Activated naive CD4-positive, alpha-beta T cell treated with anti-CD3 and anti-CD28 coated beads for 36 hours (primary cell): Measurements from ENCODE around the gene FAM120C. TPM values are rescaled to one million over a fixed set of nuclear protein-coding genes. Genes with fewer than 3 reads are reported as not detected.

Experiments
- CTCF ChIA-PET: fragments of 350-600 bp; sonication (Branson Sonifier 250); formaldehyde crosslinking; loops from one replicate; lab custom pipeline; 2021; ENCODE audit warnings: antibody characterized with exemption; lab: Charles Lee
- DNase-seq: peaks from one replicate; pipeline ENCODE4 v3.0.0-alpha.2; 2020
- H3K27ac Mint-ChIP-seq: one replicate; pipeline ENCODE4 v1.8.0; 2021; ENCODE audit warnings: mild to moderate bottlenecking, mixed read lengths
- H3K27me3 Mint-ChIP-seq: one replicate; pipeline ENCODE4 v1.8.0; 2021; ENCODE audit warnings: low read depth, mixed read lengths
- H3K36me3 Mint-ChIP-seq: one replicate; pipeline ENCODE4 v1.8.0; 2021; ENCODE audit warnings: low read depth, mixed read lengths
- H3K4me1 Mint-ChIP-seq: one replicate; pipeline ENCODE4 v1.8.0; 2021; ENCODE audit warnings: low read depth, mixed read lengths
- H3K4me3 Mint-ChIP-seq: one replicate; pipeline ENCODE4 v1.8.0; 2021; ENCODE audit warnings: mild to moderate bottlenecking, moderate library complexity, mixed read lengths
- H3K9me3 Mint-ChIP-seq: one replicate; pipeline ENCODE4 v1.8.0; 2021; ENCODE audit warnings: mixed read lengths
- intact Hi-C: fragments of 100-400 bp; cut with micrococcal nuclease; formaldehyde crosslinking; loops from one replicate; pipeline ENCODE4 v1.15.1; 2023
- total RNA-seq, 2 experiments: library from RNA; stranded (reverse); gene quantifications; one replicate each; pipeline ENCODE4 v1.2.3, GENCODE V29; 2021

The FAM120C gene
- 1 to 10 TPM; 4.3 to 5.9 TPM for total RNA-seq

DNA sequence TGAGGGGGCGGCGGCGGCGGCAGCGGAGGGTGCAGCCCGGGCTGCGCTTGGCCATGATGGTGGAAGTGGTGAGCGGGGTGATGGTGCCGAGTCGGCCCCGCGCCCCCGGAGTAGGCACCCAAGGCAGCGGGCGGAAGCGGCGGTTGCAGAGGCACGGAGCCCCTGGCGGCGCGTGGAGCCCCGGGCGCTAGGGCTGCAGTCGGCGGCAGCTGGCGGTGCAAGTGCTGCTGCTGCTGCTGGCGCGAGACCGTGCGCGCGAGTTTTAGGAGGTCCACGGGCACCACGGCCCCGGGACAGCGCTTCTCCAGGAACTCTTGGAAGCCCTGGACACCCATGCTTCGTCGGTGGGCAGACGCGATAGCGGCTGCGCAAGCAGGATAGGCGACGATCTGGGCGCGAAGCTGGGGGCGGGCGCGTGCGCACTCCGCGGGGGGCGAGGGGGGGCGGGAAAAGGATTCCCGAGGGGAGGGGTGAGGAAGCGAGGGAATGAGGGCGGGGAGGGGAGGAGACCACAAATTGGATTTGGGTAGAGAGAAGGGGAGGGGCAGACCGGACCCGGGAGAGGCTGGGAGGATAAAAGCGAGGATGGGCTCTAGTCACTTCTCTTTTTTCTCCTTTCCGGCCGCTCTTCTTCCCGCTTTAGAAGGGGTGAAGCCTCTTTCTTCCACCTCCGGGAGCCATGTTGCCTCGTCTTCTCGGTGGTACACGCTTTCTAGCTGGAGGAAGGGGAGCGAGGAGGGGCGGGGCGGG lies at the start of gene FAM120C:
FAM120C (minus strand) TSS at position 391 of the 750 bp plus-strand sequence; CDS start at position 335, 56 bp downstream.
- Mint-ChIP-seq H3K9me3 (no peaks in the 10 kb centered on the region), H3K27ac (peak within 1 kb of the TSS; percentile 84), H3K4me1 (peaks cover 38% of the 10 kb centered on the region), H3K4me3 (peak within 1 kb of the TSS; percentile 75), H3K27me3 (no peaks in the 10 kb centered on the region), H3K36me3 (peaks cover 20% of the 10 kb centered on the region)
- intact Hi-C loops, result loop anchor here (1.0 to 5.0 kb wide), 6 partner anchors 139 to 819 kb away; partner anchors contain the start of genes APEX2, GNL3L, PHF8 and TSR2
- CTCF ChIA-PET, result no interaction called here
- DNase-seq, result peak; percentile 66

- no peaks in the 10 kb centered on the region for H3K9me3 Mint-ChIP-seq
- H3K27ac Mint-ChIP-seq, result no peak overlapping the region
- H3K4me1 Mint-ChIP-seq, result no peaks in the 10 kb centered on the region
- CTCF ChIA-PET, result no interaction called here
- DNase-seq, result no peak
- H3K4me3 Mint-ChIP-seq, result no peak overlapping the region
- H3K27me3 Mint-ChIP-seq, result no peaks in the 10 kb centered on the region
- no peaks in the 10 kb centered on the region for H3K36me3 Mint-ChIP-seq
- intact Hi-C loops, result no loop called here
Observed at GRCh38 chrX:54230435-54231148, 47.5 kb upstream of the FAM120C start.

GRCh38 chrX:54223581-54223980 lies 40.5 kb upstream of the FAM120C start:
- CTCF ChIA-PET, result no interaction called here
- Mint-ChIP-seq H3K9me3 (no peaks in the 10 kb centered on the region), H3K27ac (no peak overlapping the region), H3K4me3 (no peak overlapping the region), H3K27me3 (no peaks in the 10 kb centered on the region), H3K4me1 (no peaks in the 10 kb centered on the region), H3K36me3 (no peaks in the 10 kb centered on the region)
- intact Hi-C loops, result no loop called here
- DNase-seq, result no peak

DNA sequence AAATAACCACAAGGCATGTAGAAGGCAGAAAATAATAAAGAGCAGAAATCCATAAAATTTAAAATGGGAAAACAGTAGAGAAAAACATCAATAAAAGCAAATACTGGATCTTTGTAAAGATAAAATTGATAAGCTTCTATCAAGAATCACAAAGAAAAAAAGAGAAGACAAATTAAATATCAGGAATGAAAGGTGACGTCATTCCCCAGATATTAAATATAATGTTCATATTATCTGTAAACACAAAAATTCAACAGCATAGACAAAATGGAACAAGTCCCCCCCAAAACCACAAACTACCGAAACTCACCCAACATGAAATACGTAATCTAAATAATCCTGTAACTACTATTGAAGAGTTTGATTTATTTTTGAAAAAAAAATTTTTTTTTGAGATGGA lies 30.5 kb upstream of the FAM120C start:
- CTCF ChIA-PET, result no interaction called here
- DNase-seq, result no peak

GRCh38 chrX:54208531-54208930 lies 25.5 kb upstream of the FAM120C start:
- Mint-ChIP-seq H3K27me3 (peaks cover 2% of the 10 kb centered on the region), H3K27ac (no peak overlapping the region), H3K36me3 (no peaks in the 10 kb centered on the region), H3K4me3 (no peak overlapping the region), H3K9me3 (no peaks in the 10 kb centered on the region), H3K4me1 (no peaks in the 10 kb centered on the region)
- DNase-seq, result no peak
- CTCF ChIA-PET, result no interaction called here
- intact Hi-C loops, result no loop called here

More for the DNA sequence above, 30.5 kb upstream of the FAM120C start:
- intact Hi-C loops, result no loop called here
- H3K9me3 Mint-ChIP-seq, result no peaks in the 10 kb centered on the region
- no peaks in the 10 kb centered on the region for H3K27me3 Mint-ChIP-seq
- H3K36me3 Mint-ChIP-seq, result no peaks in the 10 kb centered on the region
- H3K4me1 Mint-ChIP-seq, result no peaks in the 10 kb centered on the region
- no peak overlapping the region for H3K4me3 Mint-ChIP-seq
- H3K27ac Mint-ChIP-seq, result no peak overlapping the region

DNA sequence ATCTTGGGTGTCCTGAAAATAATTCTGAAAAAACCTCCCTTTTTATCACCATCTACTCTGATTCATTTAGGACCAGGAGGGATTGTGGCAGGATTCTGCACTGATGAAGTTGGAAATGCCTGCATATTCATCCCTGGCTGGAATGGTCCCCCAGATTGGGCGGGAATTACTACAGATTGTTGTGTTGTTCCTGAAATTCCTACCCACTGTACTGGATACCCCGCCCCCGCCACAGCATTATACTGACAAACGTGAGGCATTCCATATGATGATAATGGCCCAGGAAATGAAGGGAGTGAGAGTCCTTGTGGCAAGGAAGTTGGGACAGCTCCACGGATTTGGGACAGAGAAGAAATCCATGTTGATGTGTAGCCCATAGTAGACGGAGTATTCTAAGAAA lies 15.2 kb upstream of the FAM120C start:
- DNase-seq, result no peak
- Mint-ChIP-seq H3K4me1 (no peaks in the 10 kb centered on the region), H3K9me3 (no peaks in the 10 kb centered on the region), H3K27ac (no peak overlapping the region), H3K36me3 (no peaks in the 10 kb centered on the region), H3K27me3 (peaks cover 9% of the 10 kb centered on the region), H3K4me3 (no peak overlapping the region)
- intact Hi-C loops, result no loop called here
- CTCF ChIA-PET, result no interaction called here

DNA sequence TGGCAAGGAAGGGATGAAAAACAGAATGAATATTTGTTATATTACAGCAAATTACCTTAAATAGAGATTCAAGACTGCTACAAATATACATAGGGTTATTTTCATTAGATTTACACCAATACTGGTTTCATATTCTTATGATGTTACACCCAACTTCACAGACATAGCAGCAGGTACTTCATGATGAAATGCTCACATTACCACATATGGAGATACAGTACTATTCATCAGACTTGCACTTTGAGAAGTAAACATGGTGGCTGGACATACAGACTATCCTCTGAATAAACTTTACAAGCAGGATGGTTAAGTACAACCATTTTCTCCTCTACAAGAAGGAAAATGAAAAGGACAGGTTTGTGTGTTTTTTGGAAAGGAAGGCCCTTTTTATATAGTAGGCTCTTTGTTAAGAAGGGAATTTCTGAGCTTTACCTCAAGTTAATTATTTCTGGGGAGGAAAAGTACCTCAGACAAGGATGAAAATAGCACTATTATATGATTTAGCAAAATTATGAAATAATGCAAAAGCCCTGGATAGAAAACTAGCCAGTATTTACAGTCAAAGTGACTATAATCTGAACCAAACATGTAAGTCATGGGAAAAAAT lies 12.0 kb upstream of the FAM120C start:
- Mint-ChIP-seq H3K36me3 (no peaks in the 10 kb centered on the region), H3K4me3 (no peak overlapping the region), H3K4me1 (no peaks in the 10 kb centered on the region), H3K9me3 (no peaks in the 10 kb centered on the region), H3K27ac (no peak overlapping the region), H3K27me3 (peaks cover 4% of the 10 kb centered on the region)
- DNase-seq, result no peak
- intact Hi-C loops, result no loop called here
- CTCF ChIA-PET, result no interaction called here

GRCh38 chrX:54193085-54193821 lies 10.2 kb upstream of the FAM120C start:
- H3K27ac Mint-ChIP-seq, result no peak overlapping the region
- H3K27me3 Mint-ChIP-seq, result no peaks in the 10 kb centered on the region
- no peaks in the 10 kb centered on the region for H3K9me3 Mint-ChIP-seq
- no peak overlapping the region for H3K4me3 Mint-ChIP-seq
- intact Hi-C loops, result no loop called here
- H3K4me1 Mint-ChIP-seq, result no peaks in the 10 kb centered on the region
- no peak for DNase-seq
- CTCF ChIA-PET, result no interaction called here
- no peaks in the 10 kb centered on the region for H3K36me3 Mint-ChIP-seq

GRCh38 chrX:54184474-54184873 lies 1.4 kb upstream of the FAM120C start:
- Mint-ChIP-seq H3K36me3 (peaks cover 16% of the 10 kb centered on the region), H3K27me3 (no peaks in the 10 kb centered on the region), H3K4me1 (peaks cover 27% of the 10 kb centered on the region), H3K4me3 (no peak overlapping the region), H3K9me3 (no peaks in the 10 kb centered on the region), H3K27ac (no peak overlapping the region)
- CTCF ChIA-PET, result no interaction called here
- intact Hi-C loops, result loop anchor here (5.0 kb wide), 1 partner anchor 818 kb away; the partner anchor contains the start of gene APEX2
- no peak for DNase-seq

DNA sequence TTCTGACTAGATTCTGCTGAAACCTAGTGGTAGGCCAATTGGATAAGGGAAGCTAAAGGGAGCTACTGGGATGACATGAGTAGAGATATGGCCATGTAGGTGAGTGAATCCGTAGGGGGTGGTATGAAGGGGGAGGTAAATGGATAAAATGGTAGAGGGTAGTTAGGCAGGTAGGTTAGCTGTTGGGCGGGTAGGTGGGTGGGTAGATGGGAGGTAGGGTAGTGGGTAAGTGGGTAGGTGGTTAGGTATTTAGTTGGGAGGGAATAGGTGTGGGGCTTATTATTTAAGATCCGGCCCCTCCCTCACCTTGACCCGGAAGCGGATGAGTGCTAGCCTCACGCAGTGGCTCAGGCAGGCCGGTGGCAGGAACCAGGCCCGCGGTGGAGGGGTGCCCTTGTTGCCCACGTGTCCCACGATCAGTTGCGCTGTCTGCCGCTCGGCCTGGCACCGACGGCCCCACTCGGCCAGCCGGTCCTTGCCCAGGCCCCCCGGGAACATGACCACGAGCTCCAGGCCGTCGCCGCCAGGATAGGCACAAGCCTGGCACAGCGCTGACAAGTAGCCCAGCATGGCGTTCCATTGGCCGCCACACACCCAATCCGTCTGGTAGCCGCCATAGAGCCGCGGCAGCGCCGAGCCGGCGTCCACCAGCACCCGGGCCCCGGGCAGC lies 725 bp downstream of the FAM120C start:
- peak overlapping the region; percentile 56 for H3K27ac Mint-ChIP-seq
- H3K4me1 Mint-ChIP-seq, result peaks cover 45% of the 10 kb centered on the region
- H3K27me3 Mint-ChIP-seq, result no peaks in the 10 kb centered on the region
- no peaks in the 10 kb centered on the region for H3K9me3 Mint-ChIP-seq
- peak overlapping the region; percentile 75 for H3K4me3 Mint-ChIP-seq
- H3K36me3 Mint-ChIP-seq, result peaks cover 26% of the 10 kb centered on the region
- CTCF ChIA-PET, result no interaction called here
- DNase-seq, result peak; percentile 72
- intact Hi-C loops, result loop anchor here (5.0 kb wide), 1 partner anchor 820 kb away; the partner anchor contains the start of gene APEX2

GRCh38 chrX:54181202-54181953 lies 1.7 kb downstream of the FAM120C start:
- no peak for DNase-seq
- H3K4me1 Mint-ChIP-seq, result peaks cover 53% of the 10 kb centered on the region
- no peaks in the 10 kb centered on the region for H3K9me3 Mint-ChIP-seq
- peak overlapping the region; percentile 75 for H3K27ac Mint-ChIP-seq
- CTCF ChIA-PET, result no interaction called here
- peak overlapping the region; percentile 75 for H3K4me3 Mint-ChIP-seq
- intact Hi-C loops, result loop anchor here (5.0 kb wide), 1 partner anchor 821 kb away; the partner anchor contains the start of gene APEX2
- H3K36me3 Mint-ChIP-seq, result peaks cover 34% of the 10 kb centered on the region
- no peaks in the 10 kb centered on the region for H3K27me3 Mint-ChIP-seq
